ENCODE measurements around the gene TSC1. TPM values are rescaled to one million over a fixed set of nuclear protein-coding genes. Genes with fewer than 3 reads are reported as not detected.

The TSC1 gene
- polyA plus RNA-seq, 3 donors, result 3.3 to 43.0 (median 5.8) TPM

Small RNA genes within 50 kb of the gene (small RNA-seq; reads per million reads assigned to genes)
- gene AL593851.1 (ENCODE audit: insufficient read length, low read depth) (not detected), gene MIR548AW (ENCODE audit: insufficient read length, low read depth) (not detected), gene RNU7-21P (ENCODE audit: insufficient read length, low read depth) (not detected)

Other genes starting within 250 kb of the TSC1 start
- gene AK8, start 66.3 kb downstream of the TSC1 start, polyA plus RNA-seq, result under 1 TPM in 1 of 3 donors, not detected in 2; 0.08 TPM
- gene SPACA9, start 65.7 kb downstream of the TSC1 start, polyA plus RNA-seq, result under 1 TPM; 0.28 to 0.95 (median 0.57) TPM
- under 1 TPM; 0.06 to 0.39 (median 0.21) TPM for gene GFI1B, start 34.1 kb upstream of the TSC1 start, polyA plus RNA-seq
- gene GTF3C5, start 86.4 kb upstream of the TSC1 start, polyA plus RNA-seq, result 10 to 100 TPM; 21.3 to 75.6 (median 24.4) TPM
- gene CEL, start 117.4 kb upstream of the TSC1 start, polyA plus RNA-seq, result under 1 TPM in 1 of 3 donors, not detected in 2; 0.24 TPM
- gene RALGDS, start 176.6 kb upstream of the TSC1 start, polyA plus RNA-seq, result 10 to 100 TPM in 1 of 3 donors, 1 to 10 TPM in 2; 3.5 to 63.8 (median 4.2) TPM
- 10 to 100 TPM in 1 of 3 donors, 1 to 10 TPM in 2; 7.1 to 40.1 (median 8.0) TPM for gene GBGT1, start 219.3 kb upstream of the TSC1 start, polyA plus RNA-seq